Measurements from ENCODE around the gene AP2A2. TPM values are rescaled to one million over a fixed set of nuclear protein-coding genes. Genes with fewer than 3 reads are reported as not detected.
A peak's percentile ranks its signal among the peaks of the same experiment; 100 is the strongest.

AP2A2 gene
- total RNA-seq, 1 experiment from 2014 or later, result 62.0 TPM

- TF ChIP-seq EZH2 (IDR thresholded peaks at IDR 0.05; ENCODE audit: borderline replicate concordance, low read depth, low read length, poor library complexity, severe bottlenecking) (no peak), CTCF (conservative IDR thresholded peaks at IDR 0.05; ENCODE audit: low read depth, low read length) (no peak)
- BruUV-seq (replicated peaks), result no TSS peak
- no peaks in the 10 kb centered on the region for H3K27me3 ChIP-seq (replicated peaks; ENCODE audit: insufficient read depth, low read depth, low read length, poor library complexity)
- peaks cover 18% of the 10 kb centered on the region for H3K4me1 ChIP-seq (ENCODE audit: insufficient read depth, low read length, poor library complexity, severe bottlenecking)
- ChIA-PET CTCF (no interaction called here), POLR2A (ENCODE audit: low non-redundant PET) (interaction anchor here (0.7 kb wide), 1 partner anchor 16 kb away, joined by 3 read pairs; no protein-coding TSS in a partner anchor)
- no peak overlapping the region for H3K4me3 ChIP-seq (ENCODE audit: low read depth, low read length, poor library complexity, severe bottlenecking)
- peak overlapping the region; percentile 53 for H3K27ac ChIP-seq (ENCODE audit: low read depth, low read length, poor library complexity, severe bottlenecking)
- intact Hi-C loops (cut with micrococcal nuclease; ENCODE audit: unreplicated experiment), result no loop called here
- no peaks in the 10 kb centered on the region for H3K9me3 ChIP-seq (ENCODE audit: low read depth, low read length, poor library complexity, severe bottlenecking)
- DNase-seq (ENCODE audit: low spot score), result peak; percentile 79
- no peaks in the 10 kb centered on the region for H3K36me3 ChIP-seq (ENCODE audit: insufficient read depth, low read length, poor library complexity, severe bottlenecking)
Measured at GRCh38 chr11:890794-891540, 34.7 kb upstream of the AP2A2 start.

- DNase-seq (ENCODE audit: low spot score), result no peak
- H3K27ac ChIP-seq (ENCODE audit: low read depth, low read length, poor library complexity, severe bottlenecking), result no peak overlapping the region
- H3K9me3 ChIP-seq (ENCODE audit: low read depth, low read length, poor library complexity, severe bottlenecking), result no peaks in the 10 kb centered on the region
- H3K4me3 ChIP-seq (ENCODE audit: low read depth, low read length, poor library complexity, severe bottlenecking), result no peak overlapping the region
- TF ChIP-seq EZH2 (IDR thresholded peaks at IDR 0.05; ENCODE audit: borderline replicate concordance, low read depth, low read length, poor library complexity, severe bottlenecking) (no peak), CTCF (conservative IDR thresholded peaks at IDR 0.05; ENCODE audit: low read depth, low read length) (no peak)
- BruUV-seq (replicated peaks), result no TSS peak
- no peaks in the 10 kb centered on the region for H3K27me3 ChIP-seq (replicated peaks; ENCODE audit: insufficient read depth, low read depth, low read length, poor library complexity)
- intact Hi-C loops (cut with micrococcal nuclease; ENCODE audit: unreplicated experiment), result no loop called here
- peaks cover 33% of the 10 kb centered on the region for H3K4me1 ChIP-seq (ENCODE audit: insufficient read depth, low read length, poor library complexity, severe bottlenecking)
- no peaks in the 10 kb centered on the region for H3K36me3 ChIP-seq (ENCODE audit: insufficient read depth, low read length, poor library complexity, severe bottlenecking)
- POLR2A ChIA-PET (ENCODE audit: low non-redundant PET), result no interaction called here
- CTCF ChIA-PET, result interaction anchor here (0.6 kb wide), 1 partner anchor 22 kb away, joined by 11 read pairs; no protein-coding TSS in a partner anchor
Measured at GRCh38 chr11:893008-893654, 32.5 kb upstream of the AP2A2 start.

- CTCF ChIA-PET, result no interaction called here
- POLR2A ChIA-PET (ENCODE audit: low non-redundant PET), result interaction anchor here (0.6 kb wide), 1 partner anchor 51 kb away, joined by 20 read pairs; no protein-coding TSS in a partner anchor
- TF ChIP-seq CTCF (conservative IDR thresholded peaks at IDR 0.05; ENCODE audit: low read depth, low read length), result no peak
- TF ChIP-seq EZH2 (IDR thresholded peaks at IDR 0.05; ENCODE audit: borderline replicate concordance, low read depth, low read length, poor library complexity, severe bottlenecking), result no peak
- no TSS peak for BruUV-seq (replicated peaks)
- Histone ChIP-seq H3K4me1 (ENCODE audit: insufficient read depth, low read length, poor library complexity, severe bottlenecking) (peaks cover 35% of the 10 kb centered on the region), H3K4me3 (ENCODE audit: low read depth, low read length, poor library complexity, severe bottlenecking) (no peak overlapping the region), H3K27me3 (replicated peaks; ENCODE audit: insufficient read depth, low read depth, low read length, poor library complexity) (no peaks in the 10 kb centered on the region), H3K27ac (ENCODE audit: low read depth, low read length, poor library complexity, severe bottlenecking) (no peak overlapping the region), H3K36me3 (ENCODE audit: insufficient read depth, low read length, poor library complexity, severe bottlenecking) (peaks cover 13% of the 10 kb centered on the region), H3K9me3 (ENCODE audit: low read depth, low read length, poor library complexity, severe bottlenecking) (no peaks in the 10 kb centered on the region)
- DNase-seq (ENCODE audit: low spot score), result no peak
- intact Hi-C loops (cut with micrococcal nuclease; ENCODE audit: unreplicated experiment), result no loop called here
Measured at GRCh38 chr11:894575-895201, 31.0 kb upstream of the AP2A2 start.
